ENCODE data around the gene FOXQ1.

DNA sequence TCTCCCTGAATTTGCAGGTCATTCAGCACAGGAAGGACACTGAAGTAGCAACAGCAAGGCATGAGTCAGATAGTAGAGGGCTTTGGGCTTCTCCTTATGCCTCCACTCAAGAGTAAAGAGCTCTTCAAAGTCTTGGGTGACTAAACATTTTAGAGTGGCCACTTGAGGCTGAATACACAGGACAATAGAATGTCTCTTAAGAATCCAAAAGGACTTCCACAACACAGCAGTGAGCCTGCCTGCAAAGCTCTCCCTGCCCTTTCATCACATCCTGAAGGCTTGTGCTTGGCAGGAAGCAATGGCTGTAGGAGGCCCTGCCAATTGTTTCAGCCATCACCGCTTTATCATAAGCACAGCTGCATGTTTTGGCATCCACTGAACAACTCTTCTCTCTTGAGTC, 36.8 kb downstream of the FOXQ1 start:
- TF ChIP-seq, protein P1, sequence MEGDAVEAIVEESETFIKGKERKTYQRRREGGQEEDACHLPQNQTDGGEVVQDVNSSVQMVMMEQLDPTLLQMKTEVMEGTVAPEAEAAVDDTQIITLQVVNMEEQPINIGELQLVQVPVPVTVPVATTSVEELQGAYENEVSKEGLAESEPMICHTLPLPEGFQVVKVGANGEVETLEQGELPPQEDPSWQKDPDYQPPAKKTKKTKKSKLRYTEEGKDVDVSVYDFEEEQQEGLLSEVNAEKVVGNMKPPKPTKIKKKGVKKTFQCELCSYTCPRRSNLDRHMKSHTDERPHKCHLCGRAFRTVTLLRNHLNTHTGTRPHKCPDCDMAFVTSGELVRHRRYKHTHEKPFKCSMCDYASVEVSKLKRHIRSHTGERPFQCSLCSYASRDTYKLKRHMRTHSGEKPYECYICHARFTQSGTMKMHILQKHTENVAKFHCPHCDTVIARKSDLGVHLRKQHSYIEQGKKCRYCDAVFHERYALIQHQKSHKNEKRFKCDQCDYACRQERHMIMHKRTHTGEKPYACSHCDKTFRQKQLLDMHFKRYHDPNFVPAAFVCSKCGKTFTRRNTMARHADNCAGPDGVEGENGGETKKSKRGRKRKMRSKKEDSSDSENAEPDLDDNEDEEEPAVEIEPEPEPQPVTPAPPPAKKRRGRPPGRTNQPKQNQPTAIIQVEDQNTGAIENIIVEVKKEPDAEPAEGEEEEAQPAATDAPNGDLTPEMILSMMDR (IDR thresholded peaks at IDR 0.05): no peak
- no peak for TF ChIP-seq EZH2 (IDR thresholded peaks at IDR 0.05)
